ENCODE results near the gene OBSCN. TPM values are rescaled to one million over a fixed set of nuclear protein-coding genes. Genes with fewer than 3 reads are reported as not detected.

OBSCN gene
- total RNA-seq, 1 donor from 2014 or later: 10.2 TPM

DNA sequence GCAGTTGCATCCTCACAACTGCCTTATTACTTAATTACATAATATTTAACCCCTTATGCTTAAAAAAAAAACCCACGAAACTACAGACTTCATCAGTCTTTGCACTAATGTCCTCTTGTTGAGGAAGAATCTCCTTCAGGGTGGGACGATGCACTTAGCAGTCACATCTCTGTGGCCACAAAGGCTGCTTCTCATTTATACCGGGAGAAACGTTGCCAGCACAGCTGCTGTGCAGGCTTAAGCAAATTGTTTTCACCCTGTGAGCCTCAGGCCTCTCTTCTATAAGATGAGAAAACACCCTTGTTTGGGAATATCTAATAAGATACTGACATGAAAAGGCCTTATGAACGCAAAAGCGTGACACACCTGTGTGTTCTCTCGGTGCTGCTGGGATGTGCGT lies 2.9 kb upstream of the OBSCN start:
- TF ChIP-seq CTCF (IDR thresholded peaks at IDR 0.05): no peak
- DNase-seq (ENCODE audit: low spot score): peak; percentile 6
- Mint-ChIP-seq H3K4me3 (ENCODE audit: unreplicated experiment) (no peak overlapping the region), H3K9me3 (ENCODE audit: low read depth) (peaks cover 5% of the 10 kb centered on the region), H3K36me3 (ENCODE audit: low read depth) (peaks cover 6% of the 10 kb centered on the region), H3K27ac (ENCODE audit: unreplicated experiment) (no peak overlapping the region), H3K27me3 (ENCODE audit: low read depth) (no peaks in the 10 kb centered on the region), H3K4me1 (ENCODE audit: low read depth) (peaks cover 3% of the 10 kb centered on the region)

- no peak for TF ChIP-seq CTCF (IDR thresholded peaks at IDR 0.05)
- Mint-ChIP-seq H3K4me1 (ENCODE audit: low read depth) (peaks cover 3% of the 10 kb centered on the region), H3K27me3 (ENCODE audit: low read depth) (no peaks in the 10 kb centered on the region), H3K4me3 (ENCODE audit: unreplicated experiment) (no peak overlapping the region), H3K36me3 (ENCODE audit: low read depth) (peaks cover 3% of the 10 kb centered on the region), H3K27ac (ENCODE audit: unreplicated experiment) (no peak overlapping the region), H3K9me3 (ENCODE audit: low read depth) (peaks cover 2% of the 10 kb centered on the region)
- peak; percentile 68 for DNase-seq (ENCODE audit: low spot score)
Observed at GRCh38 chr1:228205526-228206436, 2.1 kb upstream of the OBSCN start.

DNA sequence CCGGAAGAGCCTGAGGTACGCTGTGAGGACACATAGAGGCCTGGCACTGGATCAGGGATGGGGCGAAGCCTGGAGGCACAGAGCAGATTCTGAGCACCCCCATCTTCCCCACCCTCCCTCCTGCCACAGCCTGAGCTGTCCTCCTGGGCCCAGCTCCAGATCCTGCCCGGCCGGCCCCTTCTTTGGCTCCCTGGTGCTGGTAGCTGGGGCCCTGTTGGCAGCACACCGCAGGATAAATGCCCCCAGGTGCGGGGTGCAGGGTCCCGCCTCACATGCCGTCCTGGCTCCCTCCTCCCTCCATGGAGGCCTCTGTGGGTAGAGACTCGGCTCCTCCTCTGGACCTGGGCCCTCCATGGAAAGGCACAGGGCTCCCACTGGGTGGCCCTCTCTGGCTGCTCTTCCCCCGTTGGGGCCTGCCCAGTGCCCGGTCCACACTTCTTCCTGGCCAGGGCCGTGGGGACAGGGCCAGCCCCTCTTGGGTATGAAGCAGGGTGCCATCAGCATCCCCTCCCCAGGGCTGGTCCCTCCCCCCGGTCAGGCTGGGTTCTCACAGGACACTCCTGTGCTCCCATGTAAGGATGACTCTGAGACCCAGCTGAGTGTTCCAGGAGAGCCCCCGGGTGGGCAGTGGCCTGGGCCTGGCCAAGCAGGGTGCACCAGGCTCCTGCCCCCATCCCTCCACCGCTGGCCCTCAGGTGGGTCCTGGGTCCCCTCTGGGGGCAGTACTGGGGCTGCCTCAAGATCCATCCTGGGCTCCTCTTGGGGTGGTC lies 1.1 kb upstream of the OBSCN start:
- H3K4me3 Mint-ChIP-seq (ENCODE audit: unreplicated experiment): no peak overlapping the region
- no peaks in the 10 kb centered on the region for H3K36me3 Mint-ChIP-seq (ENCODE audit: low read depth)
- H3K9me3 Mint-ChIP-seq (ENCODE audit: low read depth): no peaks in the 10 kb centered on the region
- peak; percentile 88 for DNase-seq (ENCODE audit: low spot score)
- TF ChIP-seq CTCF (IDR thresholded peaks at IDR 0.05): no peak
- H3K27me3 Mint-ChIP-seq (ENCODE audit: low read depth): no peaks in the 10 kb centered on the region
- peaks cover 3% of the 10 kb centered on the region for H3K4me1 Mint-ChIP-seq (ENCODE audit: low read depth)
- no peak overlapping the region for H3K27ac Mint-ChIP-seq (ENCODE audit: unreplicated experiment)

GRCh38 chr1:228207381-228207810 lies 448 bp upstream of the OBSCN start:
- TF ChIP-seq CTCF (IDR thresholded peaks at IDR 0.05): no peak
- Mint-ChIP-seq H3K4me1 (ENCODE audit: low read depth) (peaks cover 3% of the 10 kb centered on the region), H3K4me3 (ENCODE audit: unreplicated experiment) (no peak overlapping the region), H3K36me3 (ENCODE audit: low read depth) (no peaks in the 10 kb centered on the region), H3K9me3 (ENCODE audit: low read depth) (no peaks in the 10 kb centered on the region), H3K27me3 (ENCODE audit: low read depth) (no peaks in the 10 kb centered on the region), H3K27ac (ENCODE audit: unreplicated experiment) (no peak overlapping the region)
- peak; percentile 92 for DNase-seq (ENCODE audit: low spot score)

DNA sequence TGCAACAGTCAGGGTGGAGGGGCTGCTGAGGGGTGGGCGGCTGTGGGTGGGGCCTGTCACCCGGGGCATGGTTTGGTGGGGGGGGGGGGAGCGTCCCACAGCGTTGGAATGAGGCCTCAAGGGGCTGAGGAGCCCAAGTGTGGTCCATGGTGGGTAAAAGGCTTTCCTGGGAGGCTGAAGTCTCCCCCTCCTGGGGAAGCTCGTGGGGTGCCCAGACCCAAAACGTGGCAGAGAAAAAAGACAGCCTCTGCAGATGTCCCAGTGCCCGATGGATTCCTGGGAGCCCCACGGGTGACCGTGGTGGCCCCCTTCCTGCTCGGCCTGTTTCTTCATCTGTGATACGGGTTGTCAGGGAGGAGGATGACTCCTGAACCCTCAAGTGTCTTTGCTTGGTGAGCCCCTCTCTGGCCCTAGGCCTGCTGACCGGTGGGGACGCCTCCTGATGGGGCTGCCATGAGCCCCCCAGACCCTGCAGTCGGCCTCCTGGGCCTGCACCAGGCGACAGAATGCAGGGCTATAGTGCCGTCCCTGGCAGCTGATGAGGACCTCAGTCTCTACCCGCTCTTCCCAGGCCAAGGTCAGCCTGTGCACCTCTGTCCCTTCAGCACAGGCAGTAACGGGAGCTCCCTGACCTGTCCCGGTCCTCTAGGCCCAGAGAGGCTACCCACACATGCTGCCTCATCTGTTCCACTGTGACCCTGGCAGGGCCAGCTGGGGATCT lies 1.1 kb downstream of the OBSCN start:
- no peaks in the 10 kb centered on the region for H3K27me3 Mint-ChIP-seq (ENCODE audit: low read depth)
- H3K4me3 Mint-ChIP-seq (ENCODE audit: unreplicated experiment): no peak overlapping the region
- TF ChIP-seq CTCF (IDR thresholded peaks at IDR 0.05): no peak
- no peaks in the 10 kb centered on the region for H3K36me3 Mint-ChIP-seq (ENCODE audit: low read depth)
- no peaks in the 10 kb centered on the region for H3K9me3 Mint-ChIP-seq (ENCODE audit: low read depth)
- DNase-seq (ENCODE audit: low spot score): peak; percentile 72
- H3K27ac Mint-ChIP-seq (ENCODE audit: unreplicated experiment): no peak overlapping the region
- H3K4me1 Mint-ChIP-seq (ENCODE audit: low read depth): peaks cover 3% of the 10 kb centered on the region
